GM18507 (cell line): ENCODE data around the gene MRPL23.
"Not testable (repeated sequence)": the region's sequence is repeated elsewhere in the genome, so short reads cannot be mapped to it uniquely, and the experiment has no call there.

Source experiments
- DNase-seq: peaks from one replicate; pipeline ENCODE4 v3.0.0; 2011; ENCODE audit warnings: low read depth; ENCODE audit not compliant: insufficient read length; ENCODE audit errors: extremely low spot score
- FAIRE-seq: peaks from 2 replicates; lab custom pipeline; 2011; peaks lifted over from hg19 to GRCh38; lab: Jason Lieb, UNC

The MRPL23 gene

GRCh38 chr11:1931341-1932104 lies 15.6 kb upstream of the MRPL23 start:
- FAIRE-seq (no peak), DNase-seq (no peak)

- DNase-seq (no peak), FAIRE-seq (no peak)
Measured at GRCh38 chr11:1932105-1932480, 15.0 kb upstream of the MRPL23 start.

GRCh38 chr11:1932681-1933080 lies 14.5 kb upstream of the MRPL23 start:
- no peak for FAIRE-seq

GRCh38 chr11:1933416-1934334 lies 13.5 kb upstream of the MRPL23 start:
- DNase-seq (no peak), FAIRE-seq (no peak)

More at GRCh38 chr11:1932681-1933080, 14.5 kb upstream of the MRPL23 start:
- no peak for DNase-seq

DNA sequence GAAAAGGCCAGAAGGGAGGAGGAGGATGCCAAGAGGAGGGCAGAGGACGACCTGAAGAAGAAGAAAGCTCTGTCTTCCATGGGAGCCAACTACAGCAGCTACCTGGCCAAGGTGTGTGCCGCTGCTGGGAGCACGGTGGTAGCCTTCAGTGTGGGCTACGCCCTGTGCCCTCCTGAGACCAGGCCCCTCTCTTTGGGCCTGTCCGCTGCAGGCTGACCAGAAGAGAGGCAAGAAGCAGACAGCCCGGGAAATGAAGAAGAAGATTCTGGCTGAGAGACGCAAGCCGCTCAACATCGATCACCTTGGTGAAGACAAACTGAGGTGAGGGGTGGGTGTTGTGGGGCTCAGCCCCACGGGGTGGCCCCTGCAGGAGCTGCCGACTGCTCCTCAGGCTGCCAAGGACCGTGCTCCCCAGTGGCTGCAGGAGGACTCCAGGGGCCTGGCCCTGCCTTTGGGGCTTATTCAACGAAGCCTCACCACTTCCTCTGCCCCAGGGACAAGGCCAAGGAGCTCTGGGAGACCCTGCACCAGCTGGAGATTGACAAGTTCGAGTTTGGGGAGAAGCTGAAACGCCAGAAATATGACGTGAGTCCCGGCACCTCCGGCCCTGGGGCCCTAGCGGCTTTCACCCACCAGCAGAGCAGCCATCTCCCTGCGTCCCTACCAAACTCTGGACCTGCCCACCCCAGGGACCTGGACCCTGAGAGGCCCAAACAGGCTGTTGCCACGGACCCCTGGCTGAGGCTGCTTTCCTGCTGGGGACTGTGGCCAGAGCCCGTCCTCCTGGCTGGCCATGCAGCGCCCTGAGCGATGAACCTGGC lies 12.6 kb upstream of the MRPL23 start:
- FAIRE-seq (no peak), DNase-seq (no peak)

GRCh38 chr11:1935156-1936071 lies 11.7 kb upstream of the MRPL23 start:
- no peak for FAIRE-seq
- no peak for DNase-seq

DNA sequence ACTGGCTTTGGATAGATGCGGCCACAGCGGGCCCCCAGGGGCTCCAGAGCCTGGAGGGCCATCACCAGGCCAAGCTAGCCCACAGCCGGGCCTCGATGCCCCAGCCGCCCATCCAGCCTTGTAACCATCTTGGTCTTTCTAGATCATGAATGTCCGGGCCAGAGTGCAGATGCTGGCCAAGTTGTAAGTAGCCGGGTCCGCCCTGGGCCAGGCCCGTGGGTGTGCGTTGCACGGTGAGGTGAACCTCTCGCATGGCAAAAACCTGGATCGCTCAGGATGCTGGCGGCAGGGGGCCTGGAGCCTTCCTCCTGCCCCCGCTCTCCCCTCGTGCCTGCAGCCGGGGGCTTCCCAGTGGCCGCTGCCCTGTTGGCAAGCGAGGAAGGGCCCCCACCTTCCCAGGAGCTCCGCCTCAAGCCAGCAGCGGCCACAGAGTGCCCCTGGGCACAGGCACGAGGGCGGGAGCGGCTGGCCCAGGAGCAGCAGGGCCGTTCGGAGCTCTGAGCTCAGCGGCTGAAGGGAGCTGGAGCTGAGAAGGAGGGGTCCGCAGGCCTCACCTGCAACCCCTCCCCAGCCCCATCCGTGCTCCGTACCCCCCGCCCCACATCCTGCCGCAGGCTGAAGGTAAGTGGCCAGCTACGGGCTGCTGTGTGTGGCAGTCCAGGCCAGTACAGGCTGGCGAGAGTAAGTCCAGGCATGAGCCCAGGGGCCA lies 10.9 kb upstream of the MRPL23 start:
- DNase-seq = no peak
- no peak for FAIRE-seq

DNA sequence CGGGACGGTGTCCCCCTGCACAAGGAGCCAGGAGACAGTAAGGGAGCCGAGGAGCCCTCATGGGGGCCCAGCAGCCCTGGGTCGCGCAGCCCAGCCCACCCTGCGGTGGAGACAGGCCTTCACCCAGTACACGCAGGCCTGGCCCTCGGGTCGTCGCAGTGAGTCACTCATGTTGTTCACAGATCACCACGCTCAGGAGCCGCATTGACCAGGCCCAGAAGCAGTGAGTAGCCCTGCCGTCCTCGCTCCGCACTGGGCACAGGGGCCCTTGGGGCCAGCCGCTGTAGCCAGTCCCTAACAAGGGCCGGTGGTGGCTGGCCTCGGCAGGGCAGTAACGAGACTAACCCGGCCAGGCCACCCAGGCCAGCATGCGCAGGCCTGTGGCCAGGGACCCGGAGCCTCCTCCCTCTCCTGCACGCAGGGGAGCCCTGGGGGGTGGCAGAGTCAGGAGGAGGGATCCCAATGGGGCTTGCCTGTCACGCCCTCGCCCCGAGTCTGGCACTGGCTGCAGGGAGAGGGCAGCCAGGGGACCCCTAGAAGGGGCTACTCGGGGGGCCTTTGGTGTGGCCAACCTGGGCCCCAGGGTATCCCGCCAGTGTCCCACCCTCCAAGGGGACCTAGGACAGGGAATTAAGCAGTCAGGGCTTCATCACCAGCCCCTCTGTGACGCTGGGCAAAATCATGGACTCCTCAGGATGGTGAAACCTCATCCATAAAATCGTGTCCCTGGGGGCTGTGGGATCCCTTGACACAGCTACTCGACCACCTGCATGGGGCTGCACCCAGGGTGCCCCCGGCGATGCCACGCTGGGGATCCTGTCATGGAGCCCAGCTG lies 10.1 kb upstream of the MRPL23 start:
- FAIRE-seq = no peak

GRCh38 chr11:1937616-1938342 lies 9.4 kb upstream of the MRPL23 start:
- DNase-seq (no peak), FAIRE-seq (no peak)

More for the DNA sequence above, 10.1 kb upstream of the MRPL23 start:
- no peak for DNase-seq

DNA sequence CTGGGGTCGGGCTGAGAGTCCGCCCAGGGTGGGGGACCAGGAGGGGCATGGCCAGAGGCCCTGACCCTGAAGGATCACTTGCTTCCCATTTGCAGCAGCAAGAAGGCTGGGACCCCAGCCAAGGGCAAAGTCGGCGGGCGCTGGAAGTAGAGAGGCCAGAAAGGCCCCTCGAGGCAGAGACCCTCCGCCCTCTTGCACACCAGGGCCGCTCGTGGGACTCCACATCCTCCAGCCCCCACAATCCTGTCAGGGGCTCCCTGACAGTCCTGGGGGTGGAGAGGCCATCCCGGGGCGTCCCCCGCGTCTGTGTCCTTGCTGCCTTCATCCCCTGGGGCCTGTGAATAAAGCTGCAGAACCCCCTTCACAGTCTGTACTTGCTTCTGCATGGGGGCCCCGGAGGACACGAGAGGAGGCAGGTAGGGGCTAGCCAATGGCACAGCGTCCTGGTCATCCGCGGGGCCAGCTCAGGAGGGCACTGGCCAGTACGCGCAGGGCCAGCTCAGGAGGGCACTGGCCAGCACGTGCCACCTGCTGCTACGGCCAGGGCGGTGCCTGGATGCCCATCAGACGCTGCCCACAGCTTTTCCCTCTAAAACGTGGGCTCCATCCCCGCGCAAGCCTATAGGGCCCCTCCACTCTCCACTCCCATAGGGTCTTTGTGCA lies 8.7 kb upstream of the MRPL23 start:
- FAIRE-seq (no peak), DNase-seq (no peak)

DNA sequence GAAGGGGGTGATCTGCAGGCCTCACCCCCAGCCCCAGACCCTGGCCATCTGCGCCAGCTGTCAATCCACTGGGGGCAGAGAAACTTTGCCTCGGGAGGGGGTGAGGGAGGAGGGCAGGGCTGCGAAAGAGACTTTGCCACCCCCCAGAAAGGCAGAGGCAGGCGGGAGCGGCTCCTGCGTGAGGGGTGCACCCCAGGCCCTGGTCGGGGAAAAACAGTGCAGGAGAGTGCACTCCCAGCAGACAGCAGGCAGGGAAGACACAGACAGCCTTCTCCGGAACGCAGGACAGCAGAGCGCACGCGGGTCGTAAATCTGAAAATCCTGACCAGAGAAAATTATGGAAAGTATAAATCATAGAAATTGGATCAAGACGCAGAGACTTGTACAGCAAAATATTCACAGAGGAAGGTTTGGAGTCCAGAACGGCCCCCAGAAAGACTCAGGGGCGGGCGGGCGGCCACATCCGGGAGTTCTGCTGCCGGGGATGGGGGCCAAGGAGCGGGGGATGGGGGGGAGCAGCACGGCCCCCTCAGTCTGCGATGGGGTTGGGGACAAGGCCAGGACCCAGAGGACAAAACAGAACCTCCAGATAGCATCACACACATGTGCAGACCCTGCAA lies 8.0 kb upstream of the MRPL23 start:
- no peak for DNase-seq
- FAIRE-seq = no peak

GRCh38 chr11:1939788-1940187 lies 7.3 kb upstream of the MRPL23 start:
- not testable (repeated sequence) for DNase-seq
- peak; percentile 88 for FAIRE-seq

DNA sequence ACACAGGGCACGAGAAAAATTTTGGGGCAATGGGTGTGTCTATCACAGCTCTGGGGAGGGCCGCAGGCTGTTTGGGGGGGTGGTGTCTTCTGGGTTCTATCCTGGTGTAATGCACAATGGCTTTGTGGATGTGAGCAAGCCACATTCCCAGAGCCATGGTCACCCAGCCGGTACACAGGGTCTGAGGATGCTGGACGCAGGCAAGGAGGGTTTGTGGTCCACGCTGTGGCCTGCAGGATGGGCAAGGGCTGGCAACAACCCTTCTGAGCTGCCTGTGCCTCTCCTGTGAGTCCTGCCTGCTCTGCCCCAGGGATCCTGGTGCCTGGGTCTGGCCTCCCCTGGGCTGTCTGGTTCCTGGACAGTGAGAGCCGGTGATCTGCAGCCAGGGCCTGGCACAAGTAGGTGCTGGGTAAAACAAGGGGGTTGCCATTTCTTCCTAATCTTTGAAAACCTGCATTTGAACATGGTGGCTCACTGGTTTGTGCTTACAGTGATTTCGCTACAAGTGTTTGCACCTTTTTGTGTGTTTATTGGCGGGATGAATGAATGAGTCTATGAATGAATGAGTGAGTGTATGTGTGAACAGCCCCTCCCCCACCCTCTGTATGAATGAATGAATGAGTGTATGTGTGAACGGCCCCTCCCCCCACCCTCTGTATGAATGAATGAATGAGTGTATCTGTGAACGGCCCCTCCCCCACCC lies 4.4 kb upstream of the MRPL23 start:
- no peak for FAIRE-seq
- DNase-seq = no peak

DNA sequence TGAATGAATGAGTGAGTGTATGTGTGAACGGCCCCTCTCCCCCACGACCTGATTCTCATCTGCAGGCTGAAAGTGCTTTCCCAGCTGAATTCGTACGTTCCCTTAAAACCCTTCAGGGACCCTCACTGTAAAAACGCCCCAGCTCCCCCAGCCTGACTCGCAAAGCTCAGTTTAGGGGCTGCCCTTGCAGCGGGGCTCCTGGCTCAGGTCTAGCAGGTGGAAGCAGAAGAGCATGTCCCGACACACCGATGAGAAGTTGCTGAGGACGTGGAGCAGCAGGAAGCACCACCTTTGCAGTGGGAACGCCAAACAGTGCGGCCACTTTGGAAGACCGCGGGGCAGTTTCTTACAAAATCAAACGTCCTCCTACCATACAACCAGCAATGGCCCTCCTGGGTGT lies 3.6 kb upstream of the MRPL23 start:
- no peak for DNase-seq
- FAIRE-seq = no peak

GRCh38 chr11:1943977-1944376 lies 3.2 kb upstream of the MRPL23 start:
- FAIRE-seq (no peak), DNase-seq (no peak)
